Measurements from ENCODE around the gene BEND5.

BEND5 gene

DNA sequence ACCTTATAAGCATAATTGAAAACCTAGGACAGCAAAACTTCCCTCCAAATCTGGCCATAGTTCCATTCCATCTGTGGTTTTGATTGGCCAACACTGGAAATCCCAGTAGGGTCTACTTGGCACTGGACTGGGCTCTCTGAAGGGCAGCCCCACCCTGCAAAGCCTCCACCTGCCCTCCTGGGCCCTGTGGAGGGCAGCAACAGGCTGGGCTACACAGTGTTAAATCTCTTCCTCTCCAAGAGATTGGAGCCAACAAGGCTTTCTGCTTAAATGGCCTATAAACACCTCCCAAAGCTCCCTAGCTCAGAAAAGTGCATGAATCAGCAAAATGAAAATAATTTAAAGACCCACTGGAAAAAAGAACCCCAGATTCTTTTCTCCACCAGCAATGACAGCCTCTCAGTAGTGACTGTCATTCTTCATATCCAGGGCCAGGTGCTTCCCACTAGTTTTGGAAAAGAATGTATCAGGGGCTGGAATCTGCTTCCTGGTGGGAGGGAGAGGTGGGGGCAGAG, 58.5 kb downstream of the BEND5 start:
- no peak for DNase-seq

DNA sequence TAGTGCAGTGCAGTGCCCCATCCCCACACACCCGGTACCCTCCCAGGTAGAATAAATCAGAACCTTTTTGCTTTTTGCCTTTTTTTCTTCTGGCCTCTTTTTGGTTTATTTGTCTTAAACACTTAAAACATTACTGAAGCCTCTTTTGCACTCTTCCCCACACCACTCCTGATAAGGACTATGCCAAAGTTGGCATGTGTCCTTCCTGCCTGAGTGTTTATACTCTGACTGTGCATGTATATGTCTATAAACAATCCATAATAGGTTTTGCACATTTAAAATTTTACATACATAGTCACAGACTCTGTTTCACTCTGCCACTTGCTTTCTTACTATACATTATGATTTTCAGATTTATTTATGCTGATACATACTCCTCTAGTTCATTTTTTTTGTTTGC, 59.6 kb downstream of the BEND5 start:
- no peak for DNase-seq

- no peak for DNase-seq
These were observed 60.8 kb downstream of the BEND5 start for GRCh38 chr1:48715921-48716320.

DNA sequence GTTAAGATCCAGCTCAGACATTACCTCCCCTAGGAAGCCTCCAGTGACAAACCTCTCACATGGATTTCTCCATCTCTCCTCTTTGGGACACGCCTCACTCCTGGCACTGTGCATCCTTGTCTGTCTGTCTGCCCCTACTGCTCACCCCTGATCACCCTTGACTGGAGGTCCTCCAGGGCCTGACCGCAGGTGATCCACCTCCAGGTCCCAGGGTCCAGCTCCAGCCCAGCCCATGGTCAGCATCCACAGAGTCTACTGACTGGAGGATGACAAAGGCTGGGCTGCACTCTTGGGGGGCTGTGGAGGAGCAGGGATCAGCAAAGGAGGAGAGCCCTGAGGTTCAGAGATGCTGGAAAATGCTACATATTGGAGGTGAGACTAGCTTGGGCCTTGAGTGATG, 65.8 kb downstream of the BEND5 start:
- no peak for DNase-seq

GRCh38 chr1:48710318-48710717, 66.4 kb downstream of the BEND5 start:
- DNase-seq: no peak

GRCh38 chr1:48704736-48705135, 72.0 kb downstream of the BEND5 start:
- DNase-seq: no peak

GRCh38 chr1:48701445-48701844, 75.2 kb downstream of the BEND5 start:
- DNase-seq: no peak

GRCh38 chr1:48697066-48697707, 79.5 kb downstream of the BEND5 start:
- peak; percentile 61 for DNase-seq

GRCh38 chr1:48695161-48695560, 81.5 kb downstream of the BEND5 start:
- DNase-seq: no peak

DNA sequence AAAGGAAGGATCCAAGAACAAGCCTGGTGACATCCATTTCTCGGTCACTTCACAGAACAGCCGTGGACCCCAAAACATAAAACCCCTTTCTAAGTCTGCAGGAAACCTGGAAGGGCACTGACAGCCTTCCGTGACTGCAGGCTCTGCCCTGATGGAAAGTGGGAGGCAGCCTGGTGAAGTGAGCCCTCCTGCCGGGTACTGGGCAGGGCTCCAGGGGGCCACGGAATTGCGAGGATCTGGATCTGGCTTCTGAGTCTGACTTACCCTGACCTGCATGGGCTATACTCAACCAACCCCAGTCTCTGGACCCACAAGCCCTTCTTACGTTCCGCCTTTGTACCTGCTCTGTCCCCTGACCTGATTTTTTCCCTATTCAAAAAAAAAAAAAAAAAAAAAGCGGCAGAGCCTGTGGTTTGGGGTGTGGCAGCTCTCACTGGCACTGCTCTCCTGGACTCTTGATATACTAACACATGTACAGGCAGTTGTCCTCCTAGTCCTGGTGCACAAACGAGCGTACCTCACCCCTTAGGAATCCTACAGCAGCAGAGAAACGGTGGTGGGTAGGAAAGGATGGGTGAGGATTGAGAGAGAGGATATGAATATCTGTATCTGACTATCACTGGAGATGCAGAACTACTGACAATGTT, 82.9 kb downstream of the BEND5 start:
- DNase-seq: no peak

DNA sequence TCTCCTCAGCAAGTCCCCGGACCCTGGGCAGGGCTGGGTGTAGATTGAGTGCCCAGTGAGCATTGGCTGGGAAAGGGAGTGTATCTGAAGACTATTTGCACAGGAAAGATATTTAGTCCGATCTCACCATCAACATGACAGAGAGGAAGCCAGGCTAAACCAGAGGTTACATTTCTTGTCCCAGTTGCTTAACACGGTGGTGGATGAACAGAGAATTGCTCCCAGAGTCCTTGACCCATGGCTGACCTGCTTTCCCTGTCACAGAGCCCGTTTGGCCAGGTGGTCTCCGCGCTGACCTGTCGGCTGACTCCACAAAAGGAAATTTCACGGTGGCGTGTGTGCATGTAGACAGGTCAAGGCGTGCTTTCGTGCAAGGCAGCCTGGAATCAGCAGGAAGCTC, 83.5 kb downstream of the BEND5 start:
- DNase-seq: no peak

DNA sequence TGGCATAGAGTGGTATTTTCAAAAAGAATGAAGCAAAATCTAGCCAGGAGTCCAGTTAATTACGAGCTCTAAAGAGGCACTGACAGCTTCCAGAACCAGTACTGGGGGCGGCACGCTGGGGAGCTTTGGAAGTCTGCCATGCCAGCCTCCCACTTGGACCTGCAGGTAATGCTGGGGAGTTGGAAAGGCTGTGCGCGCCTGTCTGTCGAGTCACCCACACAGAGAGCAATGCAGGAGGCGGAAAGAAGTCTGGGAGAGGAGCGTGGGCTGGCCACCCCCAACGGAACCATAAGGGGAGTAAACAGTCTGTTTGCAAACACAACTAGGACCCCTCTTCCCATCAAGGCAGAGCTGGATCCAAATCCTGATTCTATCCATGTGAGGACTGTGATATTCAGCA, 84.5 kb downstream of the BEND5 start:
- DNase-seq: no peak

GRCh38 chr1:48691429-48692001, 85.2 kb downstream of the BEND5 start:
- DNase-seq: no peak

- peak; percentile 3 for DNase-seq
These were observed 88.5 kb downstream of the BEND5 start for GRCh38 chr1:48688102-48688760.

GRCh38 chr1:48687282-48688045, 89.2 kb downstream of the BEND5 start:
- DNase-seq: no peak

DNA sequence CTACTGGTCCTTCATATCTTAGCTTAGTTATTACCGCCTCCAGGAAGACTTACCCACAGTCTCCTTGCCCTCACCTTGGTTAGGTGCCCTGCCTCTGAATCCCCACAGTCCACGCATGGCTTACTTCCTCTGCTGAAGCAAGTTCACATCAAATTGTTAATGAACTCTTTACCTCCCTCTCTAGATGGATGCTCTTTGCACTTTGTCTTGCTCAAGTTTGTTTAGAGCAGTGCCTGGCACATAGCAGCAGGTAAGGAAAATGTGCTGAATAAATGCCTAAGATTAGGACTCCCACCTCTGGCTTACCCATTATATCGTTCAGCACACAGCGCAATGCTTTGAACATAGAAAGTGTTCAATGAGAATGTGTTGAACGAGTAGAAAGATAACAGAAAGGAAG, 90.5 kb downstream of the BEND5 start:
- no peak for DNase-seq

GRCh38 chr1:48684381-48684780, 92.3 kb downstream of the BEND5 start:
- no peak for DNase-seq

DNA sequence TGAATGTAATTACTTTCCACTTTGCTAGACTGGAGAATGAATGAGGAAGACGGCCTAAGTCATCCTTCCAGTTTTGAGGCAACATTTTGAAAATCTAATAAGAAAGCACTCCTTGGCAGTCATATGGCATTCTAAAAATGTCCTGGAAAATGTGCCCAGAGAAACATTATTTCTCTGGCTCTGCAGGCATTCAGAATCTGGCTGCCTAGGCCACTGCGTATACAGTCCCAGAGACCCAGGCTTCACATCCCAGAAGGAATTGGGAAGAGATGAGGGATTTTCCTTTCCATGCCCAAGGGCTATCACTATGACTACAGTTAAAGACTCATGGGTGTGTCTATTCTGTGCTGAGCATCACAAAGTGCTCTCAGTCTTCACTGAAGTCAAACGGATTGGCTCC, 92.9 kb downstream of the BEND5 start:
- DNase-seq: no peak

DNA sequence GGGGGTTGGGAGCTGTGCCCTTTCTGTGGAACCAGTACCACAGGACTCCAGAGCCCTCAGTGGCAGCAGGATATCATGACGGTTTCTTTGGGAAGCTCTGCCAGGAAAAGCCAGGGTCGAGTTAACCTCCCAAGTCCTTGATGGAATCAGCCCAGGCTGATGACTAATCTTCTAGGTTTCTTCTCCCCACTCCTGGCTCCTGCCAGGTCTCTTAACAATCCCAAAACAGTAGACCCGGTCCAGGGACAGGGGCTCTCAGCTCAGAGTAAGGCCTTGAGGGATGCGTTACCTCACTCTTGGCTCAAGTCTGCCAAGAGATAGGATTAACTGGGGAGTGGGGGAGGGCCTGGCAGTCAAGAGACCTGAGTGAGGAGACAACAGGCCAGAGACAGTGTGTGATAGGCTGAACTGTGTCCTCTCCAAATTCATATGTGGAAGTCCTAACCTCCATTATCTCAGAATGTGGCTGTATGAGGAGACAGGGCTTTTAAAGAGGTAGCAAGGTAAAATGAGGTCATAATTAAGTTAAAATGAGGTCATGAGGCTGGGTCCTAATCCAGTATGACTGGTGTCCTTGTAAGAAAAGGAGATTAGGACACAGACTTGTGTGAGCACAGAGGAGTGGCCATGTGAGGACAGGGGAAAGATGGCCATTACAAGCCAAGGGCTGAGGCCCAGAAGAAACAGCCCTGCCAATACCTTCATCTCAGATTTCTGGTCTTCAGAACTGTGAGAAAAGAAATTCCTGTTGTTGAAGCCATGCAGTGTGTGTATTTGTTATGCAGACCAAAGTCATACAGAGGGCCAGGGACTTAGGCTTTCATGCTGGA, 95.0 kb downstream of the BEND5 start:
- DNase-seq: no peak

GRCh38 chr1:48680411-48681035, 96.2 kb downstream of the BEND5 start:
- DNase-seq: no peak

DNA sequence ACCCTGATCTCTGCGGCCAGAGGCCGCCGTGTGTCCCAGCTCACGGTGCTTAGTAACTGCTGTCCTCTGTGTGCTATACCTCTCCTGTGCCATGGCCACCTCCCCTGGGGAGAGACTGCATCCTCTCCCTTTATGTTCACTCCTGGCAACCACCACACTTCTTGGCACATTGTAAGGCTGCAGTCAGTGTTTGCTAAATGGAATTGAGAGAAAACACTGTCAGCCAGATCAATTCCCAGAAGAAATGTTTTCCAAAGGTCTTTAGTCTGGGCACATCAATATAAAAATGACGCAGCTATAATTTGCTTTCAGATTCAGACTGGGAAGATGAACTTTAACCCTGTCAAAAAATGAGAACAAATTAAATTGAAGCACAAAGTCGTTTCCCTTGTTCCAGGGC, 96.8 kb downstream of the BEND5 start:
- no peak for DNase-seq

Data from hematopoietic multipotent progenitor cell treated with erythropoietin and hydrocortisone succinate and interleukin-3 and kit ligand, for 8 days (in vitro differentiated cells).